Activated naive CD8-positive, alpha-beta T cell treated with anti-CD3 and anti-CD28 coated beads, Interleukin-2, amount 50 U/mL, for 24 hours (primary cell): ENCODE results near the gene SGO2.

Source experiments
- ATAC-seq: fragments of 150-1000 bp; cut with Tn5 transposase; one replicate; pipeline ENCODE4 v1.10.0; 2021
- DNase-seq: peaks from one replicate; pipeline ENCODE4 v3.0.0; 2021
- H3K27ac Mint-ChIP-seq: one replicate; pipeline ENCODE4 v1.8.0; 2021; ENCODE audit warnings: mild to moderate bottlenecking, mixed read lengths
- H3K27me3 Mint-ChIP-seq: one replicate; pipeline ENCODE4 v1.8.0; 2021; ENCODE audit warnings: mixed read lengths
- H3K36me3 Mint-ChIP-seq: one replicate; pipeline ENCODE4 v1.8.0; 2021; ENCODE audit warnings: low read depth, mixed read lengths
- H3K4me1 Mint-ChIP-seq: one replicate; pipeline ENCODE4 v1.8.0; 2021; ENCODE audit warnings: mixed read lengths
- H3K4me3 Mint-ChIP-seq: one replicate; pipeline ENCODE4 v1.8.0; 2021; ENCODE audit warnings: mild to moderate bottlenecking, moderate library complexity, mixed read lengths
- H3K9me3 Mint-ChIP-seq: one replicate; pipeline ENCODE4 v1.8.0; 2021; ENCODE audit warnings: mixed read lengths

The SGO2 gene, protein sequence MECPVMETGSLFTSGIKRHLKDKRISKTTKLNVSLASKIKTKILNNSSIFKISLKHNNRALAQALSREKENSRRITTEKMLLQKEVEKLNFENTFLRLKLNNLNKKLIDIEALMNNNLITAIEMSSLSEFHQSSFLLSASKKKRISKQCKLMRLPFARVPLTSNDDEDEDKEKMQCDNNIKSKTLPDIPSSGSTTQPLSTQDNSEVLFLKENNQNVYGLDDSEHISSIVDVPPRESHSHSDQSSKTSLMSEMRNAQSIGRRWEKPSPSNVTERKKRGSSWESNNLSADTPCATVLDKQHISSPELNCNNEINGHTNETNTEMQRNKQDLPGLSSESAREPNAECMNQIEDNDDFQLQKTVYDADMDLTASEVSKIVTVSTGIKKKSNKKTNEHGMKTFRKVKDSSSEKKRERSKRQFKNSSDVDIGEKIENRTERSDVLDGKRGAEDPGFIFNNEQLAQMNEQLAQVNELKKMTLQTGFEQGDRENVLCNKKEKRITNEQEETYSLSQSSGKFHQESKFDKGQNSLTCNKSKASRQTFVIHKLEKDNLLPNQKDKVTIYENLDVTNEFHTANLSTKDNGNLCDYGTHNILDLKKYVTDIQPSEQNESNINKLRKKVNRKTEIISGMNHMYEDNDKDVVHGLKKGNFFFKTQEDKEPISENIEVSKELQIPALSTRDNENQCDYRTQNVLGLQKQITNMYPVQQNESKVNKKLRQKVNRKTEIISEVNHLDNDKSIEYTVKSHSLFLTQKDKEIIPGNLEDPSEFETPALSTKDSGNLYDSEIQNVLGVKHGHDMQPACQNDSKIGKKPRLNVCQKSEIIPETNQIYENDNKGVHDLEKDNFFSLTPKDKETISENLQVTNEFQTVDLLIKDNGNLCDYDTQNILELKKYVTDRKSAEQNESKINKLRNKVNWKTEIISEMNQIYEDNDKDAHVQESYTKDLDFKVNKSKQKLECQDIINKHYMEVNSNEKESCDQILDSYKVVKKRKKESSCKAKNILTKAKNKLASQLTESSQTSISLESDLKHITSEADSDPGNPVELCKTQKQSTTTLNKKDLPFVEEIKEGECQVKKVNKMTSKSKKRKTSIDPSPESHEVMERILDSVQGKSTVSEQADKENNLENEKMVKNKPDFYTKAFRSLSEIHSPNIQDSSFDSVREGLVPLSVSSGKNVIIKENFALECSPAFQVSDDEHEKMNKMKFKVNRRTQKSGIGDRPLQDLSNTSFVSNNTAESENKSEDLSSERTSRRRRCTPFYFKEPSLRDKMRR

DNA sequence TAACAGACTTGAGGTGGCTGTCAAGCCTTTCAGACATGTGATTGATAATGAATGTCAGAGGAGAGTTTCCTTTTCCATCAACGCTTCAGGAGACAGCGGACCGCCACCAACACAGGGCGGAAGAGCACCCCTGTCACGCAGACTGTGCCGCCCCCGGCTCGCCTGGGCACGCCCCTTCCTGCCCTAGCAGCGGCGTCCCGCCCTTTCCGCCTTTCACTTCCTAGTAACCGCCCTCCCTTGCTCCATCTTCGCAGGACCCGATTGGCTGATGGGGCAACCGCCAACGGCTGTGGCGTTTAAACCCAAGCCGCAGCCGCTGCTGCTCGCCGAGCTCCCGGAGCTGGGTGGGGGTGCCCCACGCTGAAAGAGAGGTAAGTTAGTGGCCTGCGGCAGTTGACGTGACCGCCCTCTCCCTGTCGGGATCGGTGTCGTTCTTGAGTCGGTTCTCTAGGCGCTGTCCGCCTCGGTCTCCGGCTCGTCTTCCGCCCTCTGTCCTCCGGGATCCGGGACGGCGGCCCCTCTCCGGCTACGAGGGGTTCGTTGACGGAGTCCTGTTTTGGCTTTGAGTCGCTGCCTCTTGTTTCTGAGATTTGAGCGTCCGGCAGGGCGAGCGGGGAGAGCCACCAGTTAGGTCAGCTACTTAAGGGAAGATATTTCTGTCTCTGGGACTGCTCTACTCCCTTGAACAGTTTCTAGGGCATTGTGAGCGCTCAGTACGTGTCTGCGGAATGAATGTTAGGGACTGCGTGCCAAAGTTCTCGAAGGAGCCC lies at the start of gene SGO2:
Gene SGO2 (plus strand): TSS at position 326 of the 770 bp plus-strand sequence. CDS start 6,769 bp downstream, outside the sequence.
- H3K4me3 Mint-ChIP-seq: peak within 1 kb of the TSS; percentile 95
- peaks cover 3% of the 10 kb centered on the region for H3K27me3 Mint-ChIP-seq
- peak; percentile 100 for ATAC-seq

DNA sequence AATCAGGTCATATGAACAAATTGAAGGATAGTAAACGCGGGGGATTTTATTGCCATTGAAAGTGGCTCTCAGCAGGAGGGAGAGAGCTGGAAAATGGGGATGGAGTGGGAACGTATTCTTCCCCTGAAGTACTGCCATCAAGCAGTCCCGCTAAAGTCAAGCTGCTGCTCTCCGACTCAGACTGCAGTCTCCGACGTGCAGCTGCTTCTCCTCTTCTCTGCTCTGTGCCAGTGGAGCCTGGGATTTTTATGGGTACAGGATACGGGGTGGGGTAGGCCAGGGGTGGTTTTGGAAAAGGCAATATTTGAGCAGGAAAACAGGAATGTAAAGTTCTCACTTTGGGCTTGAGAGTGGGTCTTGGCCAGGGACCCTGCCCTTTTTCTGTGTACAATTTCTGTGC lies 49.2 kb upstream of the SGO2 start:
- Mint-ChIP-seq H3K9me3 (no peaks in the 10 kb centered on the region), H3K36me3 (no peaks in the 10 kb centered on the region), H3K27ac (no peak overlapping the region), H3K4me1 (no peaks in the 10 kb centered on the region), H3K27me3 (no peaks in the 10 kb centered on the region), H3K4me3 (no peak overlapping the region)
- DNase-seq: no peak
- no peak for ATAC-seq

More for the DNA sequence above, at the start of gene SGO2:
- H3K27ac Mint-ChIP-seq: peak within 1 kb of the TSS; percentile 79
- DNase-seq: peak; percentile 97
- H3K9me3 Mint-ChIP-seq: no peaks in the 10 kb centered on the region
- H3K4me1 Mint-ChIP-seq: peaks cover 27% of the 10 kb centered on the region
- peaks cover 4% of the 10 kb centered on the region for H3K36me3 Mint-ChIP-seq

DNA sequence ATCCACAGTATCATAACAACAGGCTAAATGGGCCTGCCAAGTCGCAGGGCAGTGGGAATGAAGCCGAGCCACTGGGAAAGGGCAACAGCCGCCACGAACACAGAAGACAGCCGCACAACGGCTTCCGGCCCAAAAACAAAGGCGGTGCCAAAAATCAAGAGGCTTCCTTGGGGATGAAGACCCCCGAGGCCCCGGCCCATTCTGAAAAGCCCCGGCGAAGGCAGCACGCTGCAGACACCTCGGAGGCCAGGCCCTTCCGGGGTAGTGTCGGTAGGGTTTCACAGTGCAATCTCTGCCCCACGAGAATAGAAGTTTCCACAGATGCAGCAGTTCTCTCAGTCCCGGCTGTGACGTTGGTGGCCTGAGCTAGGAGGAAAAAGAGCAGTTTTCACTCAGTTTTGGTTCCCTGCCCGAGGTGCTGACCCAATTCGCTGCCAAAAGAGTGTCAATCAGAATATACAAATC lies 48.3 kb upstream of the SGO2 start:
- DNase-seq (no peak), ATAC-seq (no peak)
- Mint-ChIP-seq H3K27ac (no peak overlapping the region), H3K4me1 (no peaks in the 10 kb centered on the region), H3K9me3 (no peaks in the 10 kb centered on the region), H3K27me3 (no peaks in the 10 kb centered on the region), H3K36me3 (no peaks in the 10 kb centered on the region), H3K4me3 (no peak overlapping the region)

DNA sequence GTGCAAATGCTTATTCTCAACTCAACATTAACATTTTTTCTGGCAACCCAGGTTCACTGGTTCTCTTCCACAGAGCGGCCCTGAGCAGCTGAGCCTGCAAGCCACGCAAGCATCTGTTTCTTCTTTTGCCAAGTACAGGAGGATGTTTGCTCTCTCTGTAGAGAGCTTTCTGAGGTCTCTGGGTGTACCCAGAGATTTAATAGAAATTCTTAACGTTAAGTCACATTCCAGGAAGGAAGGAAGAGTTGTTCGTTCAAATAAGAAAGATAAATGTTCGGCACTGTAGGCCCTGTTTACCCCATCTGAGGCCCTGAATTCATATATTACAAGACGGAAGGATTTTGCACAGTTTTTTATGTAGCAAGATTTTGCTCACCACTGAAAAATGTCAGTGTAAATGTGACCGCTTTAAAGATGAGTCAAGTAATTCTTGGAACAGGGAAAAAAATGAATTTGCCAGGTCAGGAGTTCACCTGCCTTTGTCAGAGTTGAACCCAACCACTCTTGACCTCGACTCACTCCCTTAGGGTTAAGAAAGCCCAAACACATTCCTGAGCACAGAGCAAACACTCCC lies 46.2 kb upstream of the SGO2 start:
- no peaks in the 10 kb centered on the region for H3K36me3 Mint-ChIP-seq
- no peaks in the 10 kb centered on the region for H3K9me3 Mint-ChIP-seq
- ATAC-seq (no peak), DNase-seq (no peak)
- H3K4me3 Mint-ChIP-seq: no peak overlapping the region
- H3K27me3 Mint-ChIP-seq: no peaks in the 10 kb centered on the region
- no peak overlapping the region for H3K27ac Mint-ChIP-seq
- H3K4me1 Mint-ChIP-seq: no peaks in the 10 kb centered on the region

DNA sequence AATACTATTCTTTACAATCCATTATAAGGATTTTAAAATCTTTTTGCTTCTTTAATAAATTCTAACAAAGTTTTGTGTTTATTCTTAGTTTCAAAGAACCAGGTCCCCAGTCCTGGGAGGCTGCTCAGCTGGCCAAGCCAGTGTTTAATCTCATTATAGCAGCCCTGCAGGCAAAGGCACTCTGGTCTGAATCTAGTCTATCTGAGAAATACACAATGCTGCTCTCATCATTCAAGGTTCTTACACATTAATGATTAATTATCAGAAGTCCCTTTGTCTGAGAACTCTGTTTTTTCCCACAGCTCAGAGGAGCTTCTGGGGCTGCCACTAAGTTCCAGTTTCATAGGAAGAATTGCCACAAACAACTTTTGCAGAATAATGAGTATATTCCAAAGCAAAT lies 43.8 kb upstream of the SGO2 start:
- Mint-ChIP-seq H3K36me3 (no peaks in the 10 kb centered on the region), H3K9me3 (no peaks in the 10 kb centered on the region), H3K4me1 (no peaks in the 10 kb centered on the region), H3K27ac (no peak overlapping the region), H3K4me3 (no peak overlapping the region), H3K27me3 (no peaks in the 10 kb centered on the region)
- ATAC-seq (no peak), DNase-seq (no peak)

DNA sequence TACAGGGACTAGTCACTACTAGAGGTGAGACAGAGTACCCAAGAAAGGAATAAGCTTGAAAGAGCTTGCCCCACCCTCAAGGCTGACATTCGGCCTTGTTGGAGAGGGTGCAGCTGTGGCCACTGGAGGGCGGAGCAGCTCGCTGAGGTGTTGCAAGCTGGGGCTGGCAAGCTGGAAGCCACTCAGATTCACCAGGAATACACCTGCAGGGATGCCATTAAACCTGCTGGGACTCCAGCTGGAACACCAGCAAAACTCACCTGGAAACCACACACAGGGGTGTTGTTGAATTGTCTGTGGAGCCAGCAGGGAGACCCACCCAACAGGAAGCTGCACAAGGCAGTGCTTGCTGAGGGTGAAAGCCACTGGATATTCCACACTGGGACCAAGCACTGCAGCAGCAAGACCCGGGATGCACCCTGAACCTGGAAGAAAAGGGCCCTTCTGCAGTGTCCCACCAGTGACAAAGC lies 42.2 kb upstream of the SGO2 start:
- H3K9me3 Mint-ChIP-seq: no peaks in the 10 kb centered on the region
- H3K27me3 Mint-ChIP-seq: no peaks in the 10 kb centered on the region
- H3K36me3 Mint-ChIP-seq: no peaks in the 10 kb centered on the region
- H3K4me1 Mint-ChIP-seq: no peaks in the 10 kb centered on the region
- no peak overlapping the region for H3K27ac Mint-ChIP-seq
- DNase-seq: peak; percentile 17
- no peak overlapping the region for H3K4me3 Mint-ChIP-seq
- peak; percentile 50 for ATAC-seq

DNA sequence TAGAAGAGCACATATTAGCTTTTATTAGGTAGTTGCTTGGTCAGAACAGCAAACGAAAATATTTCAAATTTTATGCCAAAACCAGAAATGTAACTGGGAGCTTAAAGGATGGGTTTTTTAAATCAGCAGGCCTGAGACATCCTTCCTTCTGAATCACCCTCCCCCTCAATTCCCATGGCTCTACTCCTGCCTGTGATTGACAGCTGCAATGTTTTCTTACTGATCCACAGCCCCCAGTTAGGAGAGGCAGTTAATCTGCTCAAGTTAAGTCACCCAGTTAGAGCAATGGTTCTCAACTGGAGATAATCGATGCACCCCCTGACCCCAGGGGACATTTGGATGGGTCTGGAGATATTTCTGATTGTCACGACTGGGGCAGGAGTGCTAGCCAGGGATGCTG lies 41.1 kb upstream of the SGO2 start:
- ATAC-seq: no peak
- H3K4me1 Mint-ChIP-seq: no peaks in the 10 kb centered on the region
- H3K27me3 Mint-ChIP-seq: no peaks in the 10 kb centered on the region
- no peak overlapping the region for H3K4me3 Mint-ChIP-seq
- H3K9me3 Mint-ChIP-seq: no peaks in the 10 kb centered on the region
- no peak for DNase-seq
- peaks cover 6% of the 10 kb centered on the region for H3K36me3 Mint-ChIP-seq
- H3K27ac Mint-ChIP-seq: no peak overlapping the region

DNA sequence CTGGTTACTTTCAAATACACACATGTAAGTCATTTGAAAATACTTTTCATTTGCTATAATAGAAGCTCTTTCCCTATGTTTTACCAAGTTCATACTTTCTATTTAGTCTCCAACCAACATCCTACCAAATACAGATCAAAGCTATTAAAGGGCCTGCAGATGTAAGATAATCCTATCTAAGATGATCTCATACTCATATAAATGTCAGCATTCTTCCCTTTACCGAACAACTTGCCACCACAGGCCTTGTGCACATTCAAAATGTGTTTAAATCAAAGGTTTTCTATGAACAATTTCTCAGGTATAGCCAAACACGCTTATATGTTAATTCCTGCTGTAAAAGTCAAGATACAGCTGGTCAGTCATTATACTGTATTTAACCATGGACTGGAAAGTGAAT lies 39.5 kb upstream of the SGO2 start:
- DNase-seq (no peak), ATAC-seq (no peak)
- Mint-ChIP-seq H3K4me1 (no peaks in the 10 kb centered on the region), H3K36me3 (peaks cover 14% of the 10 kb centered on the region), H3K9me3 (no peaks in the 10 kb centered on the region), H3K27me3 (no peaks in the 10 kb centered on the region), H3K4me3 (no peak overlapping the region), H3K27ac (no peak overlapping the region)

DNA sequence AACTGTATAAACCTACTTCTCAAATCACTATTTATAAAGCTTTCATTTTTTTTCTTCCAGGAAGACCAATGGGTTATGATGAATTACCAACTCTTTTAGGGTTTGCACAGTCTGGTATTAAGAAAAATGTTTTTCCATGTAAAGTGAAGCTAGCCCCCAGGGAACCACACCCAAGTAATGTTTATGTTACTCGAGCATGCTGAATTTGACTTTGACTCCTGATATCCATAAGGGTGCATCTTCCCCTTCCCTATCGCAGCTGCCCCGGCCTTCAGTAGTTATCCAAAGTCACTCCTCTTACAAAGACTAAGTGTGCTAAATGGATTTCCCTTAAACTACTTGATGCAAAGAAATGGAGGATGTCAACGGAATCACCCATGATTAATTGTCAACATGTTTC lies 37.8 kb upstream of the SGO2 start:
- Mint-ChIP-seq H3K36me3 (peaks cover 24% of the 10 kb centered on the region), H3K9me3 (no peaks in the 10 kb centered on the region), H3K4me3 (no peak overlapping the region), H3K27me3 (no peaks in the 10 kb centered on the region), H3K4me1 (no peaks in the 10 kb centered on the region), H3K27ac (no peak overlapping the region)
- ATAC-seq (no peak), DNase-seq (no peak)

DNA sequence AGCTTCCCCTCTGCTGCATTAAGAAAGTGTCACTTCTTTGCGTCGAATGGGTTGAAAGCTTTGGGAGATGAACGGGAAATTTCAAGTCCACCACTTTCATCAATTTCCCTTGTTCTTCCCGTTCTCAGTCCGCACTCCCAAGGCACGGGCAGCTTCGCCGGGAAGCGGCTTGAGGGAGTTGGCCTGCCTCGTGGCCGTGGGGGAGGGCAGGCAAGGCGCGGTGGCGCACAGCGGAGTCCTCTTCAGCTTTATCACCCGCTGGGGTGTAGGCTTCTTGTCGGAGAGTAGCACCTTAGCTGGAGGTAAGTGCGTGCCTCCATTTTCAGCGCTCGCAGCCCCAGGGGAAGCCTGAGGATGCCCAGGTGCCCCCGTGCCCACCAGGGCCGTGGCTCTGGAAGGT lies 36.0 kb upstream of the SGO2 start:
- Mint-ChIP-seq H3K27ac (no peak overlapping the region), H3K9me3 (no peaks in the 10 kb centered on the region), H3K4me1 (no peaks in the 10 kb centered on the region), H3K36me3 (peaks cover 27% of the 10 kb centered on the region), H3K27me3 (no peaks in the 10 kb centered on the region), H3K4me3 (no peak overlapping the region)
- ATAC-seq: no peak
- DNase-seq: no peak

DNA sequence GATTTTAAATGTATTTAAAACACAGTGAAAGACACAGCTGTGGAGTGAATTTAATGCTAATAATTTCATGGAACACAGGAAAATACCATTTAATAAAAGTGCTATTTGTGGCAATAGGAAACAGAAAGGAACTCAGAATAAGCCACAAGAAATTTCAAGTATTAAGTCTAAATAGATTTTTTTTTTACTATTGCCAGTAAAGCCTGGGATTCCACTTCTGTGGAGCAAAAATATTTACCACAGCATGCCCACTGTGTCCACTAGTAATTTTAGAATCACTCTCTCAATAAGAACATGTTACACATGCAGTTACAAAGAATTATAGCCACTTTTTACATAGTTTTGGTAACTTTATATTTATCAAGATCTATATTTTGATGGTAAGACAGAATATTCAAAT lies 33.4 kb upstream of the SGO2 start:
- Mint-ChIP-seq H3K9me3 (no peaks in the 10 kb centered on the region), H3K27ac (no peak overlapping the region), H3K36me3 (peaks cover 28% of the 10 kb centered on the region), H3K27me3 (no peaks in the 10 kb centered on the region), H3K4me1 (no peaks in the 10 kb centered on the region), H3K4me3 (no peak overlapping the region)
- DNase-seq (no peak), ATAC-seq (no peak)

DNA sequence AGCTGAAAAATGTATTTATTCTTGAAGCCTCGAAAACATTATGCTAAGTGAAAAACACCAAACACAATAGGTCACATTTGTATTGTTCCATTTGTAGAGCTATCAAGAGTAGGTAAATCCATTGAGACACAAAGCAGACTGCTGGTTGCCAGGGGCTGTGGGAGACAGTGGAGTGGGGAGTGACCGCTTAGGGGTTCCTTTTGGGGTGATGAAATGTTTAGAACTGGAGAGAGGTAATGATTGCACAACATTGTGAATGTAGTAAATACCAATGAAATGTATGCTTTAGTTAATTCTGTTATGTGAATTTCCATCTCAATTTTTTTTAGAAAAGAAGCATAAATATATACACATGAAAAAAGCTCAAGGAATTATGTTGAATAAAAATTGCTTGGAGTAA lies 32.0 kb upstream of the SGO2 start:
- H3K9me3 Mint-ChIP-seq: no peaks in the 10 kb centered on the region
- H3K4me1 Mint-ChIP-seq: no peaks in the 10 kb centered on the region
- ATAC-seq: no peak
- H3K36me3 Mint-ChIP-seq: peaks cover 30% of the 10 kb centered on the region
- H3K4me3 Mint-ChIP-seq: no peak overlapping the region
- no peaks in the 10 kb centered on the region for H3K27me3 Mint-ChIP-seq
- no peak overlapping the region for H3K27ac Mint-ChIP-seq
- DNase-seq: no peak

DNA sequence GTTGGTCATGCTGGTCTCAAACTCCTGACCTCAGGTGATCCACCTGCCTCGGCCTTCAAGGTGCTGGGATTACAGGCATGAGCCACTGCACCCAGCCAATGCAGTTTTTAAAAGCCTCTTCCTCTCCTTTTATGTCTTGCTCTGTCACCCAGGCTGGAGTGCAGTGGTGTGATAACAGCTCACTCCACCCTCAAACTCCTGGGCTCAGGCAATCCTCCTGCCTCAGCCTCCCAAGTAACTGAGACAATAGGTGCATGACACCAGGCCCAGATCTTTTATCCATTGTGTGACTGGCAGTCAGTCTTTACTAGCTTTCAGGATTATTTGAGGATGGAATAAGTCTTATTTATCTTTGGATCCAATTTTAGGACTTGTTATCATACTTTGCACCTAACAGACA lies 29.3 kb upstream of the SGO2 start:
- ATAC-seq: no peak
- no peaks in the 10 kb centered on the region for H3K4me1 Mint-ChIP-seq
- H3K4me3 Mint-ChIP-seq: no peak overlapping the region
- H3K27ac Mint-ChIP-seq: no peak overlapping the region
- no peaks in the 10 kb centered on the region for H3K9me3 Mint-ChIP-seq
- H3K36me3 Mint-ChIP-seq: peaks cover 19% of the 10 kb centered on the region
- H3K27me3 Mint-ChIP-seq: no peaks in the 10 kb centered on the region
- no peak for DNase-seq
